H1 (cell line): ENCODE data around the gene MOB3C. TPM values are rescaled to one million over a fixed set of nuclear protein-coding genes. Genes with fewer than 3 reads are reported as not detected.

Experiments
- BRCA1 ChIP-seq: IDR thresholded peaks from 2 replicates; pipeline ENCODE4 v1.6.1; 2012; ENCODE audit warnings: low read depth, low read length, improper control_type of control experiment
- EP300 ChIP-seq, 2 experiments: IDR thresholded peaks; 1 replicate in 1 of 2; 2 replicates in 1 of 2; pipeline ENCODE4 v1.6.1; 2011 to 2012; ENCODE audit warnings: low read depth in 2 of 2, low read length in 2 of 2, mild to moderate bottlenecking in 2 of 2, borderline replicate concordance in 1 of 2, inconsistent platforms in 1 of 2, moderate library complexity in 1 of 2
- SIRT6 ChIP-seq: IDR thresholded peaks from one replicate; pipeline ENCODE4 v1.7.1; 2012; ENCODE audit warnings: low read length, inconsistent platforms
- USF2 ChIP-seq: IDR thresholded peaks from 2 replicates; pipeline ENCODE4 v1.6.1; 2011; ENCODE audit warnings: low read length, improper control_type of control experiment
- polyA plus RNA-seq, 7 experiments: library from polyadenylated mRNA; depleted of rRNA in 3 of 7; stranded (reverse) in 5 of 7; unstranded in 2 of 7; fragments of >200 nt in 5 of 7; fragments of 200-250 nt in 2 of 7; gene quantifications; 1 replicate in 5 of 7; 2 replicates in 1 of 7; 4 replicates in 1 of 7; pipeline versions ENCODE4 v1.2.1 to v1.2.3, GENCODE V29; 2011 to 2013; ENCODE audit warnings: missing spikeins in 2 of 7, mixed read lengths in 2 of 7
- total RNA-seq: library from RNA; stranded (reverse); fragmentation: NEBNext Ultra II Directional; extraction: Animal tissue kit (Norgen Biotek cat#: 25700); gene quantifications from 2 replicates; pipeline ENCODE4 v1.2.1, GENCODE V29; 2021

MOB3C gene
- total and polyA plus RNA-seq, 2 of the 8 experiments (the other 6 are each of a cell fraction or from before 2014, with no cell fraction given), result 5.8 to 6.6 TPM

DNA sequence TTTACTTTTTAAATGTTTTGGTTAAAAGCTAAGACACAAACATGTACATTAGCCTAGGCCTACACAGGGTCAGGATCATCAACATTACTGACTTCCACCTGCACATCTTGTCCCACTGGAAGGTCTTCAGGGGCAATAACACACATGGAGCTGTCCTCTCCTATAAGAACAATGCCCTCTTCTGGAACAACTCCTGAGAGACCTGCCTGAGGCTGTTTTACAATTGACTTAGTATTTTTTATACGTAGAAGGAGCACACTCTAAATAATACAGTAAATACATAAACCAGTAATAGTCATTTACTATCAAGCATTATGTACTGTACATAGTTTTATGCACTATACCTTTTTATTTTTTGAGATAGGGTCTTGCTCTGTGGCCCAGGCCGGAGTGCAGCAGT is 14.1 kb upstream of the MOB3C start (continued):
- TF ChIP-seq USF2, result no peak
- TF ChIP-seq EP300 (IDR thresholded peaks at IDR 0.05; ENCODE audit: borderline replicate concordance in 1 of 2, low read depth in 2 of 2, low read length in 2 of 2), result no peak
- TF ChIP-seq SIRT6, result no peak
- no peak for TF ChIP-seq BRCA1
